ENCODE results near the gene USP10. TPM values are rescaled to one million over a fixed set of nuclear protein-coding genes. Genes with fewer than 3 reads are reported as not detected.
A peak's percentile ranks its signal among the peaks of the same experiment; 100 is the strongest.

The USP10 gene
- total RNA-seq, 1 donor from 2014 or later = 47.8 TPM

GRCh38 chr16:84699147-84699711, 571 bp upstream of the USP10 start:
- DNase-seq = peak; percentile 19

DNA sequence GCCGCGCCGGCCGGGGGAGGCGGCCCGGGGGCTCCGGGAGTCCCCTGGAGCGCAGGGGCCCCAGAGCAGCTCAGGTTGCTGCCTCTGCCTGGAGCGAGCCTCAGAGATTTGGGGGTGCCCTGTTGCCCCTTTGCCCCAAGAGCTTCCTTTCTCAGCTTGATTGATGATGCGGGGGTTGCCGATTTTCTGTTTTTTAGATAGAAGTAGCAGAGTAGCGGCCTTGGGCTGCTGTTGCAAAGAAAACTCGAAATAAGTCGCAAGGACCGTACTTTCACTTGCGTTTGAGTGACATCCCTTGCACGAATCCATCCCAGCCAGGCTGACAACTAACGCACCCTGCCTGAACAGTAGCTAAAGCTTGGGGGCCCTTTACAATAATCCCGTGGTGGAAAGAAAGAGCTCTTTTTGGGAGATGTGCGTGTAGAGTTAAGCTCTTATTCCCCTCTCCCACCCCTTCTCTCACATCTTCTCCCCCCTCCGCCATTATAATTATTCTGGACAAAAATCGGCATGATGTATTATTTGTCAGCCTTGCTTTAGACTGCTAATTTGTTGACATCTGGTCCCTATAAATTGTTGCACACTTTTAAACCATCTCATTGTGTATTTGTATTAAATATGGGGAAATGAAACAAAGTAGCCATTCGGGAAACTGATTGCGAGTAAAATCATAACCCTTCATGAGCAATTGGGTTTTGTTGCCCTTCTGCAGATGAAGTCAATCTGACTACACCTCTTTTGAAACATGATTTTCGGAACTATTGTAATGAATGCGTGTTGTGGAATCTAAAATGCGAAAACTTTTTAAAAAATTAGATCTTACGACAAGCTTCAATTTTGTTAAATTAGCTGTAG, 873 bp downstream of the USP10 start:
- peak; percentile 43 for DNase-seq

GRCh38 chr16:84703681-84704080, 3.9 kb downstream of the USP10 start:
- peak; percentile 5 for DNase-seq

GRCh38 chr16:84704253-84704652, 4.5 kb downstream of the USP10 start:
- DNase-seq = no peak

DNA sequence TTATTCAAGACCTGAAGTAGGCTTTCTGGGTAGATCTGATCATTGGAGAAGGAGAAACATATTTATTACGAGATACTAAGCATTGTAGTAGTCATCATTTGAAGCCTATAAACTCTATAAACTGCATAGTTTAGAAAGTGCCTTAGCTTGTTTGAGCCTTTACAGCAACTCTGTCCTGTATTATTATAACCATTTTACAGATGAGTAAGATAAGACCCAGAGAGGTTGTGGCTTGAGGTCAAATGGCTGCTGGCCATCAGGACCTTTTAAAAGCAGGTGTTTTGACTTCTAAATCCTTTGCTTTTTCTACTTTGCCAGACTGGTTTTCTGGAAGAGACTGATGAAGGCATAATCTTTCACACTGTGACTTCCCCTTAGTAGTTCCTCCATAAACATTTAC, 7.1 kb downstream of the USP10 start:
- no peak for DNase-seq

DNA sequence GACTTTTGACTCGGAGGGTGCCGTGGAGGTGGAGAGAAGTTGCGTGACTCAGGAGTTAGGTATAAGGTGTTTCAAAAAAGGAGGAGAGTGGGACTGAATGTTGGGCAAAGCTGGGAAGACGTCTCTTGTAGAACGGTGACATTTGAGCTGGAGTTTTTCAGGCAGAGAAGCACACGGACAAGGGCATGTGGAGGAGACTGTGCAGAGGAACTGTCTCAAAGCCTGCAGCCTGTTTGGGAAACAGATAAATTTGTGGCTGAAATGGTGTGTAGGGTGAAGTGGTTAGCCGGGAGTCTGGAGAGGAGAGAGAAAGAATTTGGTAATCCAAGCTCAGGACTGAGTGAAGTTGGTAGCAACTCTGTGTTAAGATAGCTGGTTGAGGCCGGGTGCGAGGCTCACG, 9.8 kb downstream of the USP10 start:
- no peak for DNase-seq

DNA sequence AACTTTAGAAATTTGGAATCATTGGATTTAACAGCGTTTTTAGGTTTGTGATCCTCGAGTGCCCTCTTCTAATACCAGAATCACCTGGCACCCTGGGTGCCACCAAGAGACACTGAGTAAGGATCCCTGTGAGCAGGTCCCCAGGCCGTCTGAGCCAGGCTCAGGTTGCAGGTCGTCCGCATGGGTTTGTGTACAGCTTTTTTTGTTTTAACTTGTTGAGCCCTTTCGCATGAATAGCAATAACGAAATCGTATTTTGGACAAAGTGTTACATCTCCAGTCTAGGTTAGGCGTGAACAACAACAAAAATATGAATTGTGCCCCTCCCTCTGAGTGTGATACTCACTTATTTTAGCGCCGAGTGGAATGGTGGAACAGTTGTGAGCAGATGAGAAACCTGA, 10.9 kb downstream of the USP10 start:
- no peak for DNase-seq

DNA sequence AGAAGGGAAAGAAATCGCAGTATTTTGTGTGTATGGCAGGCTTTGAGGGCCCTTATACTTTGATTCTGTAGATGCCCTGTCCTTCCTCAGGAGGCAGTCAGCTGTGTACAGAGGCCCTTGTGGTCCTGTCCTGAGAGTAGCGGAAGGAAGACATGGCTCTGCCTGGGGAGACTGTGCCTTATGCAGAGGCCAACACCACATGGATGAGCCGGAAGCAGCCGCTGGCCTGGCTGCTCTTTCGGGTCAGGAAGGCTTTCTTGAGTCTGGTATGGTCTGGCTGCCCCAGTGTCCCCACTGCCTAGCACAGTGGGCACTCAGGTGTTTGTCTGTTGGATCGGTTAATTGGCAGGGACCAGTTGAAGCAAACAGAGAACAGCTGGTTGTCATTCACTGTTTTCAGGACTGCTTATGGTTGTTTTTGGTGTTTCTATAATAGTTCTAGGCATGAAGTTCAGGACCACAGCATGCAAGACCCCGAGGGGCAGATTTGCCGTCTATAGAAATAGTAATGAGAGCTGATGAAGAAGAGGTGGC, 12.4 kb downstream of the USP10 start:
- DNase-seq = no peak

DNA sequence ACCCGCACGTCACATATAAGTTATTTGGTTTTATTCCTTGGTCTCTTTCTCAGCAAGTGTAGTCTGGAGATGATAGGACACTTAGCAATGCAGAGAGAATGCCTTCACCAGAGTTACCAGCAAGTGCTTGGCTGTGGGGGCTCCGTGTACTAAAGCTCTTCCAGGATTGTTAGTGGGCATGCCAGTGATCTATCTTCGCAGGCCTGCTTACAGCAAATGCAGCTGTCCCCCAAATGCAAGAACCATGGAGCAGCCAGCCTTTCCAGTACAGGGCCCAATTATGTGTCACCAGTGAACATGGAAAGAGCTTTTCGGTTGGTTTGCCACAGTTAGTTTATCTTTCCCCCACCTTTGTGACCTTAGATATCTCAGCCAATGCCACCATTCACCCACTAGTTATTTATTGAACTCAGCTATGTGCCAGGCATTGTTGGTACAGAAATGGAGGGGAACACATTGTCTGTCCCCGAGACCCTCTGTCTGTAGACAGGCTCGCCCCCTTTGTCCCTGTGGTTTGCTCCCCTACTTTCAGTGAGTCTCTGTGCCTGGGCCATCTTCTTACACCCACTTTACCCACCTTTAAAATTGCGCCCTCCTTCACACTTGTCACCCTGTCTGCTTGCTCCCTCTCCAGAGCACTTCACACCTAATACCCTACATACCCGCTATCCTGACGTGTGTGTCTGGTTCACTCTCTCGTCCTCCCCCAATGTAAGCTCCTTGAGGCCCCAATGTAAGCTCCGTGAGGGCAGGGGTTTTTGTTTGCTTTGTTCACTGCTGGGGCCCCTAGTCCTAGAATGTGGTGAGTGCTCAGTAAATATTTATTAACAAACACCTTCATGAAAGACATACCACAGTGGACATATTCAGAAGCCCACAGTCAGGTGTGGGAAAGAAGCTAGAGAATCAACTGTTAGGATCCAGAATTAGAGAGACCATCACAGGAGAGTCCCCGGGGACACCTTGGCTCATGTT, 13.3 kb downstream of the USP10 start:
- DNase-seq = no peak

DNA sequence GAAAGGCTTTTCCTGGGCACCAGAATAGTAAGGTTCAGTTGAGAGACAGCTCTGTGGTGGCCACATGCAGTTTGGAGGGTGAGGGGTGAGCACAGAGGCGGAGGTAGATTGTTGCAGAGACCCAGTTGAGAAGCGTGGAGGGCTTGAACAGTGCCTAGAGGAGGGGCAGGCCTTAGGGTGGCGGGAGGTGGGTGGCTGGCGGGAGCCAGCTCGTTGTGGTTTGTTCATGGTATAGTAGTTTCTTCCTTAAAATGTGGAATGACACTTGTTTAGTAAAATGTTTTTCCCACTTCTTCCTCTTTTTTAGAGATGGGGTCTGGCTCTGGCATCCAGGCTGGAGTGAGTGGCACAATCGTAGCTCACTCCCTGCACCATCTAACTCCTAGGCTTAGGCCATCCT, 14.2 kb downstream of the USP10 start:
- no peak for DNase-seq

- DNase-seq = no peak
Observed at GRCh38 chr16:84715424-84715823, 15.6 kb downstream of the USP10 start.

- no peak for DNase-seq
Observed at GRCh38 chr16:84715854-84716253, 16.1 kb downstream of the USP10 start.

DNA sequence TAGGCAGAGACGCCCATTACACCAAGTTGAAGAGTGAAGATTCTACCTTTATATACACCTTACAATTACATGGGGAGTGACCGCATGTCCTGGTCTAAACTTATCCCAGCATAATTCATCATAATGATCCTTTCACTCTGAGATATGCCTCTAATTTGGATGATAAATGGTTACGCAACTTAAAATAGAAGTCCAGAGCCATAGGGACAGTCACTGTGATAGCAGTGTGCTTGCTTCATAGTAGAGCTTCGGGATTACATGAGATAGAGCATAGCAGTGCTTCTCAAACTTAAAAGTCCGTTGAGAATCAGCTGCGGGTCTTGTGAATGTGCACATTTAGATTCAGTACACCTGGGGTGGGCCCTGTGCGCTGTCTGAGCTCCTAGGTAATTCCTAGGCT, 16.9 kb downstream of the USP10 start:
- no peak for DNase-seq

- no peak for DNase-seq
Observed at GRCh38 chr16:84717484-84717883, 17.7 kb downstream of the USP10 start.

GRCh38 chr16:84720177-84720579, 20.4 kb downstream of the USP10 start:
- DNase-seq = peak; percentile 49

DNA sequence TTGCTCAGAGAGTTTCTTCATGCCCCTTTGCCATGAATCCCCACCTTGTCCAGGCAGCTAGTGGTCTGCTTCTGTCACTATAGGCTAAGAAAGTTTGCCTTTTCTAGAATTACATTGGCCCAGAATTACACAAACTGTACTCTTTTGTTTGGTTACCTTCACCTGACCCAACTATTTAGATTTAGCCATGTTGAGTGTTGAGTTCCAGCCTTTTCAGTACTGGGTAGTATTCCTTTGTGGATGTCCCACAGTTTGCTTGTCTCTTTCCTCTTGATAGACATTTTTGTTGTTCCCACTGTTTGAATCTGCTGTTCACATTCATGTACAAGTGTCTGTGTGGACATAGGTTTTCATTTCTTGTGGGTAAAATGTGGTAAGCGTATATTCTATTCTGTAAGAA, 22.3 kb downstream of the USP10 start:
- no peak for DNase-seq

DNA sequence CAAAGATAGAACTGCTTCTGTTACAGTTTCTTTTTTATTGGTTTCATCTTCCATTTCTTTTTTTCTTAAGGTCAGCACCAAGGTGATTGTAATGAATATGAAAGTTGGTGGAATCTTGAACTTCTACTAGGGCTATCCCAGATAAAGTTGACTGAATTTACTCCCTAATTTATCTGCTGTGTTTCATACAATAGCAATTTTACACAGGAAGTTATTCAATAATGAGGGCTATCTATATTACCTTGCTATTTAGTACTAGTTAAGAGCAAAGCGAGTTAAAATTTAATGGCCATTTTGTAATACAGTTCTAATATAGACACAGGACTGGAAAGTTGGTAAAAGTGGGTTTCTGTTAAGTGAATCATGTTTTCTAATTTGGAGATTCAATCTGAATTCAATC, 24.1 kb downstream of the USP10 start:
- DNase-seq = no peak

- no peak for DNase-seq
Observed at GRCh38 chr16:84724606-84725309, 25.0 kb downstream of the USP10 start.

DNA sequence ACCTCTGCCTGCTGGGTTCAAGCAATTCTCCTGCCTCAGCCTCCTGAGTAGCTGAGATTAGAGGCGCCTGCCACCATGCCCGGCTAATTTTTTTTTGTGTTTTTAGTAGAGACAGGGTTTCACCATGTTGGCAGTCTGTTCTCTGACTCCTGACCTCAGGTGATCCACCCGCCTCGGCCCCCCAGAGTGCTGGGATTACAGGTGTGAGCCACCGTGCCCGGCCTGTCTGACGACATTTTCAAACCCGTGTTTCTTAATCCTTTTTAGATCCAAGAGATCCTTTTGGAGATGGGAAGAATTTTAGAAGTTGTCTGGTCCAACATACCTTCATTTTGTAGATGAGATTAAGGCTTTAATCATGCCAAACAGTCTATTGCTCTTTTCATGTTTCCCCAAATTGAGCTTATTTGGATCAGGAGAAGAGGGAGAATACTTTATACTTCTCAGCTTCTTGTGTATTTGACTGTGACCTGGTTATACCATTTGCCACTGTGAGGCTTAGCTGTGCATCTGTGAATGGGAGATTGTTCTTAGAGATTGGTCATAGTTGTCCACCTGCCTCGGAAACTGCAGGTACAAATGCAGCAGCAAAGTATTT, 25.8 kb downstream of the USP10 start:
- DNase-seq = no peak

DNA sequence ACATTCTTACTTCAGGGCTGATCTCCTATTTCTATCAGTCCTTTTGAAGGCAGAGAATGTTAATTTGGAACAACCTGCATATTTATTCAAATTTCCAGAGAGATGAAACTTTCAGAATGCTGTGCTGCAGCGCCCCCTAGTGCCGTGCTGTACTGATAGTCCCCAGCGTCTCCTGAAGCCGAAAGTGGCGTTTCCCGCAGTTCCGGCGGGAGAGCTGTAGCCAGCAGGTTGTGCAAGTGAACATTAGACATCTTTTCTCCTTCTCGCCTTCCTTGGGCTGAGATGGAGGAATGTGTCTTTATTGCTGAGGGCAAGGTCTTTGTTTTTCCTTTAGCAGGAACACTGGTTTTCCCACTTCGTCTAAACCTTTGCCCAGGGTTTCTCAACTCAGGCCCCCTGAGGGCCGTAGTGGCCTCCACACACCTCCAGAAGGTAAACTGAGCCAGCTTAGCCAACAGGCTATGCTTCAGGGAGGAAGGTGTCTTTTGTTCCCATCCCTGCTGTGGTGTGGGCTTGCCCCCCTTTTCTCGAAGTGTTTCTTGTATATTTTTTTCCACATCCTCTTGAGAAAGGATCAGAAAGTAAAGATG, 26.4 kb downstream of the USP10 start:
- DNase-seq = peak; percentile 94

Measured in tongue (tissue), 2 donors.